Measurements from ENCODE around the gene NACC2.

DNA sequence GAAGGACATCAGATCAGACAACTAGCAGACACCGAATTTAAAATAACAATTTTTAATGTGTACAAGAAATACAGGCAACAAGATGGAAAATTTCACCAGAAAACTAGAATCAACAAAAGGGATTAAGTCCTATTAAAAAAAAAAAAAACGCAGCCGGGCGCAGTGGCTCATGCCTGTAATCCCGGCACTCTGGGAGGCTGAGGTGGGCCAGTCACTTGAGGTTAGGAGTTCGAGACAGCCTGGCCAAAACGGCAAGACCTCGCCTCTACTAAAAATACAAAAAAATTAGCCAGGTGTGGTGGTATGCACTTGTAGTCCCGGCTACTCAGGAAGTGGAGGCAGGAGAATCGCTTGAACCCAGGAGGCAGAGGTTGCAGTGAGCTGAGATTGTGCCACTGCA lies 69.6 kb downstream of the NACC2 start:
- TF ChIP-seq, protein P1, sequence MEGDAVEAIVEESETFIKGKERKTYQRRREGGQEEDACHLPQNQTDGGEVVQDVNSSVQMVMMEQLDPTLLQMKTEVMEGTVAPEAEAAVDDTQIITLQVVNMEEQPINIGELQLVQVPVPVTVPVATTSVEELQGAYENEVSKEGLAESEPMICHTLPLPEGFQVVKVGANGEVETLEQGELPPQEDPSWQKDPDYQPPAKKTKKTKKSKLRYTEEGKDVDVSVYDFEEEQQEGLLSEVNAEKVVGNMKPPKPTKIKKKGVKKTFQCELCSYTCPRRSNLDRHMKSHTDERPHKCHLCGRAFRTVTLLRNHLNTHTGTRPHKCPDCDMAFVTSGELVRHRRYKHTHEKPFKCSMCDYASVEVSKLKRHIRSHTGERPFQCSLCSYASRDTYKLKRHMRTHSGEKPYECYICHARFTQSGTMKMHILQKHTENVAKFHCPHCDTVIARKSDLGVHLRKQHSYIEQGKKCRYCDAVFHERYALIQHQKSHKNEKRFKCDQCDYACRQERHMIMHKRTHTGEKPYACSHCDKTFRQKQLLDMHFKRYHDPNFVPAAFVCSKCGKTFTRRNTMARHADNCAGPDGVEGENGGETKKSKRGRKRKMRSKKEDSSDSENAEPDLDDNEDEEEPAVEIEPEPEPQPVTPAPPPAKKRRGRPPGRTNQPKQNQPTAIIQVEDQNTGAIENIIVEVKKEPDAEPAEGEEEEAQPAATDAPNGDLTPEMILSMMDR (IDR thresholded peaks at IDR 0.05) = no peak
- no peak for TF ChIP-seq POLR2A (IDR thresholded peaks at IDR 0.05)

Measured in right lobe of liver (tissue), 4 donors.